Measurements from ENCODE around the gene USP19. TPM values are rescaled to one million over a fixed set of nuclear protein-coding genes. Genes with fewer than 3 reads are reported as not detected.

The USP19 gene
- total and polyA plus RNA-seq, 2 of the 4 experiments (the other 2 are of a cell fraction): 24.7 to 39.7 TPM

DNA sequence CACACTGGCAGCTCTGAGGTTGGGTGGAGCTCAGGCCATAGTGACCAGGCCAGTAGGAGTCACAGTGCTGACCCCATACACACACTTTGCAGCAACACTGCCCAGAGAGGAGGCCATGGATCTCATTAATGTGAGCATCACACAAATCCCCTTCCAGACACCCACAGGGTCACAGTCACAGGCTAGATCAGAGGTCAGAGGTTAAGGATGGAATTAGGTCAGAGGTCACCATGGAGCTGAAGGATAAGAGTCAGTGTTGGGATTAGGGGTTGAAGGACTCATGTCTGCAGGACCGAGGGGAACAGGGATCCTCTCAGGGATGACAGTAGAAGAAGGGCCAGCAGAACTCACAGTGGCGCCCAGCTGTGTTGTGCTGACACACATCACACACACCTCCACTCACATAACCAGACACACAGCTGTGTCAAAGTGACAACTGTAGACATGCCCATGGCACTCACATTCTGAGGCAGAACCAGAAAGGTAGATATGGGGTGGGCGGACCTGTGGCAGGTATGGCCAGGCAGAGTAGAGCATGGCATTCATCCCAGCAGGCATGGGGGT, 32.8 kb upstream of the USP19 start:
- H3K4me3 ChIP-seq (ENCODE audit: insufficient read depth, low read depth, low read length): no peak overlapping the region
- ATAC-seq (ENCODE audit: low read depth): no peak
- H3K9me3 ChIP-seq (ENCODE audit: control insufficient read depth, insufficient read depth, low read length): no peaks in the 10 kb centered on the region
- no peak overlapping the region for H2BK20ac ChIP-seq (ENCODE audit: low read depth, low read length)
- H3K79me1 ChIP-seq (ENCODE audit: low read depth in 1 of 2, low read length in 2 of 2): no peaks in the 10 kb centered on the region
- H4K91ac ChIP-seq (ENCODE audit: insufficient read depth, low read depth, low read length): no peak overlapping the region
- ChIA-PET CTCF (no interaction called here), POLR2A (ENCODE audit: unreplicated experiment) (no interaction called here)
- no peaks in the 10 kb centered on the region for H4K20me1 ChIP-seq (ENCODE audit: insufficient read depth, low read length)
- intact Hi-C loops (cut with micrococcal nuclease): no loop called here
- DNase-seq: no peak
- no peak overlapping the region for H2BK120ac ChIP-seq (ENCODE audit: low read depth, low read length)
- H3K36me3 ChIP-seq (ENCODE audit: control insufficient read depth, insufficient read depth, low read length): no peaks in the 10 kb centered on the region
- BruUV-seq (replicated peaks): no TSS peak
- no peak overlapping the region for H3K56ac ChIP-seq (ENCODE audit: extremely low read depth, insufficient read depth, low read length)
- in situ Hi-C loops (cut with MboI; ENCODE audit: low sequenced_read_pairs): loop anchor here (25.0 kb wide), 1 partner anchor 284 kb away; the partner anchor contains the start of gene NICN1
- H4K5ac ChIP-seq (ENCODE audit: low read depth, low read length): no peak overlapping the region
- no peak overlapping the region for H2AK9ac ChIP-seq (replicated peaks; ENCODE audit: low read depth, low read length, poor library complexity)
- H2BK5ac ChIP-seq (ENCODE audit: low read depth, low read length, poor library complexity, severe bottlenecking): no peak overlapping the region
- no peak overlapping the region for H3K4ac ChIP-seq (ENCODE audit: low read depth, low read length)
- no peak overlapping the region for H2AK5ac ChIP-seq (ENCODE audit: low read depth, low read length)
- no peak overlapping the region for H2BK15ac ChIP-seq (ENCODE audit: low read depth, low read length)
- H3K27me3 ChIP-seq (ENCODE audit: control insufficient read depth, insufficient read depth, low read length): no peaks in the 10 kb centered on the region
- TF ChIP-seq RCOR1 (IDR thresholded peaks at IDR 0.05; ENCODE audit: insufficient replicate concordance, low read length): no peak
- TF ChIP-seq POLR2A (IDR thresholded peaks at IDR 0.05; ENCODE audit: low read depth, low read length): no peak
- TF ChIP-seq BHLHE40 (IDR thresholded peaks at IDR 0.05; ENCODE audit: low read depth, low read length): no peak
- TF ChIP-seq, protein P1, sequence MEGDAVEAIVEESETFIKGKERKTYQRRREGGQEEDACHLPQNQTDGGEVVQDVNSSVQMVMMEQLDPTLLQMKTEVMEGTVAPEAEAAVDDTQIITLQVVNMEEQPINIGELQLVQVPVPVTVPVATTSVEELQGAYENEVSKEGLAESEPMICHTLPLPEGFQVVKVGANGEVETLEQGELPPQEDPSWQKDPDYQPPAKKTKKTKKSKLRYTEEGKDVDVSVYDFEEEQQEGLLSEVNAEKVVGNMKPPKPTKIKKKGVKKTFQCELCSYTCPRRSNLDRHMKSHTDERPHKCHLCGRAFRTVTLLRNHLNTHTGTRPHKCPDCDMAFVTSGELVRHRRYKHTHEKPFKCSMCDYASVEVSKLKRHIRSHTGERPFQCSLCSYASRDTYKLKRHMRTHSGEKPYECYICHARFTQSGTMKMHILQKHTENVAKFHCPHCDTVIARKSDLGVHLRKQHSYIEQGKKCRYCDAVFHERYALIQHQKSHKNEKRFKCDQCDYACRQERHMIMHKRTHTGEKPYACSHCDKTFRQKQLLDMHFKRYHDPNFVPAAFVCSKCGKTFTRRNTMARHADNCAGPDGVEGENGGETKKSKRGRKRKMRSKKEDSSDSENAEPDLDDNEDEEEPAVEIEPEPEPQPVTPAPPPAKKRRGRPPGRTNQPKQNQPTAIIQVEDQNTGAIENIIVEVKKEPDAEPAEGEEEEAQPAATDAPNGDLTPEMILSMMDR (conservative IDR thresholded peaks at IDR 0.05; ENCODE audit: low read depth, low read length): no peak
- no peak for TF ChIP-seq CHD1 (IDR thresholded peaks at IDR 0.05; ENCODE audit: low read depth, low read length)
- TF ChIP-seq SMC3 (IDR thresholded peaks at IDR 0.05; ENCODE audit: low read depth, low read length): no peak
- no peak for TF ChIP-seq MXI1 (IDR thresholded peaks at IDR 0.05; ENCODE audit: borderline replicate concordance, low read depth, low read length)
- no peak overlapping the region for H3K27ac ChIP-seq (ENCODE audit: insufficient read depth, low read length)
- no CpG with 5 or more reads among the region's 3 CpGs for WGBS, 2 experiments (ENCODE audit: extremely low coverage in 2 of 2, insufficient read length in 1 of 2)
- dilution Hi-C loops (cut with HindIII; ENCODE audit: low sequenced_read_pairs, unreplicated experiment): no loop called here
- H3K14ac ChIP-seq (replicated peaks; ENCODE audit: low read depth, low read length): no peak overlapping the region
- H2AFZ ChIP-seq (replicated peaks; ENCODE audit: low read length, poor library complexity): peak overlapping the region; percentile 32
- no peak overlapping the region for H3K4me2 ChIP-seq (ENCODE audit: low read depth, low read length)
- H3K23ac ChIP-seq (ENCODE audit: low read depth, low read length): no peak overlapping the region
- no peaks in the 10 kb centered on the region for H3K9me1 ChIP-seq (ENCODE audit: insufficient read depth, low read length)
- H3K18ac ChIP-seq (ENCODE audit: low read depth, low read length): no peak overlapping the region
- H3K9ac ChIP-seq (ENCODE audit: low read depth, low read length): no peak overlapping the region
- no peaks in the 10 kb centered on the region for H3K4me1 ChIP-seq (ENCODE audit: control insufficient read depth, insufficient read depth, low read length)
- no peak overlapping the region for H4K8ac ChIP-seq (ENCODE audit: low read depth in 2 of 2, low read length in 2 of 2)

All from IMR-90 (cell line).